ENCODE data around the gene CNTLN. TPM values are rescaled to one million over a fixed set of nuclear protein-coding genes. Genes with fewer than 3 reads are reported as not detected.
A peak's percentile ranks its signal among the peaks of the same experiment; 100 is the strongest.
"Not testable (repeated sequence)": the region's sequence is repeated elsewhere in the genome, so short reads cannot be mapped to it uniquely, and the experiment has no call there.

Gene CNTLN
- total and polyA plus RNA-seq, 2 donors (not counting 1 experiment from before 2014, with no cell fraction given): 9.1 to 13.0 TPM

DNA sequence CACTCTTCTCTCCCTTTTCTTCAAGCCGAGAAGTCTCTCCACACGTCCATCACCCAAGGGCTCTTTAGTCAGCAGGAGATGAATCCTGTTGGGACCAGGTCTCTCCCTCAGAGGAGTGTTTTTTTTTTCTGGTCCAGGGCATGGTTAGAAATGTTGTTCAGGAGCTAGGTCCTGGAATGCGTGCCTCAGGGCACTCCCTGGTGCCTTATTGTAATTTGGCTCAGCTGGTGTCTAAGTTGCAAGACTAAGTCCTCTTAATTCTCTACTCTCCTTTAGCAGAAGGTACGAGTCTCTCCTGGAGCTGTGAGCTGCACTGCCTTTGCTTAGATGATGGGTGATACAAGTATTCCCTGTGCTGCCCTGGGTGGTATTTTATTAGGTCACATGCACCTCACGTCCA, 111.9 kb downstream of the CNTLN start:
- no peak for DNase-seq (ENCODE audit: low read depth in 2 of 2)
- Histone ChIP-seq H3K27ac (ENCODE audit: insufficient read depth, low read length) (no peak overlapping the region), H3K4me2 (ENCODE audit: extremely low read depth, insufficient read depth, low read length) (no peak overlapping the region), H2AFZ (ENCODE audit: low read length) (no peak overlapping the region), H3K79me2 (ENCODE audit: control insufficient read depth, insufficient read depth, low read length) (no peaks in the 10 kb centered on the region), H3K4me3 (replicated peaks in 1 of 4; ENCODE audit: control extremely low read depth in 1 of 4, insufficient read depth in 1 of 4, low read depth in 3 of 4, low read length in 4 of 4) (no peak overlapping the region), H3K36me3 (ENCODE audit: control insufficient read depth, insufficient read depth, low read length) (no peaks in the 10 kb centered on the region), H3K9me3 (ENCODE audit: control insufficient read depth, insufficient read depth, low read depth, low read length) (no peaks in the 10 kb centered on the region), H3K4me1 (ENCODE audit: control insufficient read depth, extremely low read depth, insufficient read depth, low read length) (no peaks in the 10 kb centered on the region), H3K27me3 (ENCODE audit: control insufficient read depth, insufficient read depth, low read length) (no peaks in the 10 kb centered on the region), H4K20me1 (ENCODE audit: control insufficient read depth, extremely low read depth, insufficient read depth, low read length) (no peaks in the 10 kb centered on the region), H3K9ac (ENCODE audit: insufficient read depth, low read length) (no peak overlapping the region)
- TF ChIP-seq EZH2 (IDR thresholded peaks at IDR 0.05; ENCODE audit: low read length, missing control alignments): no peak
- TF ChIP-seq, protein P1, sequence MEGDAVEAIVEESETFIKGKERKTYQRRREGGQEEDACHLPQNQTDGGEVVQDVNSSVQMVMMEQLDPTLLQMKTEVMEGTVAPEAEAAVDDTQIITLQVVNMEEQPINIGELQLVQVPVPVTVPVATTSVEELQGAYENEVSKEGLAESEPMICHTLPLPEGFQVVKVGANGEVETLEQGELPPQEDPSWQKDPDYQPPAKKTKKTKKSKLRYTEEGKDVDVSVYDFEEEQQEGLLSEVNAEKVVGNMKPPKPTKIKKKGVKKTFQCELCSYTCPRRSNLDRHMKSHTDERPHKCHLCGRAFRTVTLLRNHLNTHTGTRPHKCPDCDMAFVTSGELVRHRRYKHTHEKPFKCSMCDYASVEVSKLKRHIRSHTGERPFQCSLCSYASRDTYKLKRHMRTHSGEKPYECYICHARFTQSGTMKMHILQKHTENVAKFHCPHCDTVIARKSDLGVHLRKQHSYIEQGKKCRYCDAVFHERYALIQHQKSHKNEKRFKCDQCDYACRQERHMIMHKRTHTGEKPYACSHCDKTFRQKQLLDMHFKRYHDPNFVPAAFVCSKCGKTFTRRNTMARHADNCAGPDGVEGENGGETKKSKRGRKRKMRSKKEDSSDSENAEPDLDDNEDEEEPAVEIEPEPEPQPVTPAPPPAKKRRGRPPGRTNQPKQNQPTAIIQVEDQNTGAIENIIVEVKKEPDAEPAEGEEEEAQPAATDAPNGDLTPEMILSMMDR (conservative IDR thresholded peaks at IDR 0.05 in 1 of 2, IDR thresholded peaks at IDR 0.05 in 1 of 2; ENCODE audit: low read depth in 1 of 2, low read length in 2 of 2): no peak

DNA sequence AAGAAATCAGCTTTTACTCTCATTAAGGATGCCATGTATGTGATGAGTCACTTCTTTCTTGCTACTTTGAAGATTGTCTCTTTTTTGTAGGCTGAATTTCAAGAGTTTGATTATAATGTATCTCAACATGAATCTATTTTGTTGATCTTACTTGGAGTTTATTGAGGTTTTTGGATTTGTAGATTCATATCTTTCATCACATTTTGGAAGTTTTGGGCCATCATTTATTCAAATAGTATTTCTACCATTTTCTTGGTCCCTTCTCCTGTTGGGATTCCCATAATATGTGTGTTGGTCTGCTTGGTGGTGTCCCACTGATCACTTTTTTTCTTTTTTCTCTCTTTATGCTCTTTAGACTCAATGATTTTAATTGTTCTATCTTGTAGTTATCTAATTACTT, 116.3 kb downstream of the CNTLN start:
- H3K9ac ChIP-seq (ENCODE audit: insufficient read depth, low read length): no peak overlapping the region
- no peak overlapping the region for H3K4me3 ChIP-seq (replicated peaks in 1 of 4; ENCODE audit: control extremely low read depth in 1 of 4, insufficient read depth in 1 of 4, low read depth in 3 of 4, low read length in 4 of 4)
- H3K4me2 ChIP-seq (ENCODE audit: extremely low read depth, insufficient read depth, low read length): no peak overlapping the region
- H3K79me2 ChIP-seq (ENCODE audit: control insufficient read depth, insufficient read depth, low read length): no peaks in the 10 kb centered on the region
- no peaks in the 10 kb centered on the region for H3K36me3 ChIP-seq (ENCODE audit: control insufficient read depth, insufficient read depth, low read length)
- H2AFZ ChIP-seq (ENCODE audit: low read length): no peak overlapping the region
- H3K27me3 ChIP-seq (ENCODE audit: control insufficient read depth, insufficient read depth, low read length): no peaks in the 10 kb centered on the region
- TF ChIP-seq, protein P1 (conservative IDR thresholded peaks at IDR 0.05 in 1 of 2, IDR thresholded peaks at IDR 0.05 in 1 of 2; ENCODE audit: low read depth in 1 of 2, low read length in 2 of 2): no peak
- TF ChIP-seq EZH2 (IDR thresholded peaks at IDR 0.05; ENCODE audit: low read length, missing control alignments): no peak
- no peak overlapping the region for H3K27ac ChIP-seq (ENCODE audit: insufficient read depth, low read length)
- H4K20me1 ChIP-seq (ENCODE audit: control insufficient read depth, extremely low read depth, insufficient read depth, low read length): no peaks in the 10 kb centered on the region
- no peaks in the 10 kb centered on the region for H3K4me1 ChIP-seq (ENCODE audit: control insufficient read depth, extremely low read depth, insufficient read depth, low read length)
- peak in 1 of 2 donors; percentile 2 for DNase-seq (ENCODE audit: low read depth in 2 of 2)
- no peaks in the 10 kb centered on the region for H3K9me3 ChIP-seq (ENCODE audit: control insufficient read depth, insufficient read depth, low read depth, low read length)

DNA sequence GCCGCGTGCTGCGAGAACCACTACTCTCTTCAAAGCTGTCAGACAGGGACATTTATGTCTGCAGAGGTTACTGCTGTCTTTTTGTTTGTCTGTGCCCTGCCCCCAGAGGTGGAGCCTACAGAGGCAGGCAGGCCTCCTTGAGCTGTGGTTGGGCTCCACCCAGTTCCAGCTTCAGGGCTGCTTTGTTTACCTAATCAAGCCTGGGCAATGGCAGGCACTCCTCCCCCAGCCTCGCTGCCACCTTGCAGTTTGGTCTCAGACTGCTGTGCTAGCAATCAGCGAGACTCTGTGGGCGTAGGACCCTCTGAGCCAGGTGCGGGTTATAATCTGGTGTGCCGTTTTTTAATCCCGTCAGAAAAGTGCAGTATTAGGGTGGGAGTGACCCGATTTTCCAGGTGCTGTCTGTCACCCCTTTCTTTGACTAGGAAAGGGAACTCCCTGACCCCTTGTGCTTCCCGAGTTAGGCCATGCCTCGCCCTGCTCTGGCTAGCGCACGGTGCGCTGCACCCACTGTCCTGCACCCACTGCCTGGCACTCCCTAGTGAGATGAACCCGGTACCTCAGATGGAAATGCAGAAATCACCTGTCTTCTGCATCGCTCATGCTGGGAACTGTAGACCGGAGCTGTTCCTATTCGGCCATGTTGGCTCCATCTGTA, 133.8 kb downstream of the CNTLN start:
- H3K4me2 ChIP-seq (ENCODE audit: extremely low read depth, insufficient read depth, low read length); H4K20me1 ChIP-seq (ENCODE audit: control insufficient read depth, extremely low read depth, insufficient read depth, low read length): not testable (repeated sequence)

More for the DNA sequence above, 133.8 kb downstream of the CNTLN start:
- not testable (repeated sequence) for H3K9ac ChIP-seq (ENCODE audit: insufficient read depth, low read length); H3K27me3 ChIP-seq (ENCODE audit: control insufficient read depth, insufficient read depth, low read length); H3K27ac ChIP-seq (ENCODE audit: insufficient read depth, low read length); DNase-seq (ENCODE audit: low read depth in 2 of 2); H2AFZ ChIP-seq (ENCODE audit: low read length); H3K4me3 ChIP-seq (replicated peaks in 1 of 4; ENCODE audit: control extremely low read depth in 1 of 4, insufficient read depth in 1 of 4, low read depth in 3 of 4, low read length in 4 of 4); H3K4me1 ChIP-seq (ENCODE audit: control insufficient read depth, extremely low read depth, insufficient read depth, low read length); H3K9me3 ChIP-seq (ENCODE audit: control insufficient read depth, insufficient read depth, low read depth, low read length); H3K36me3 ChIP-seq (ENCODE audit: control insufficient read depth, insufficient read depth, low read length); H3K79me2 ChIP-seq (ENCODE audit: control insufficient read depth, insufficient read depth, low read length)
